Germinal center (tissue), 1 donor: ENCODE data around the gene GPR26.

ENCODE experiments used
- DNase-seq: peaks from one replicate; pipeline ENCODE4 v3.0.0; 2012; ENCODE audit warnings: mixed read lengths, low spot score

GPR26 gene

GRCh38 chr10:123666318-123667236, at the start of gene GPR26:
TSS of gene GPR26 (plus strand) at chr10:123666355. CDS start at chr10:123666408, 53 bp downstream.
- DNase-seq, result no peak

GRCh38 chr10:123618224-123618623, 47.9 kb upstream of the GPR26 start:
- DNase-seq, result no peak

GRCh38 chr10:123619067-123619855, 46.9 kb upstream of the GPR26 start:
- no peak for DNase-seq

GRCh38 chr10:123620621-123621020, 45.5 kb upstream of the GPR26 start:
- DNase-seq, result no peak

GRCh38 chr10:123621492-123621891, 44.7 kb upstream of the GPR26 start:
- no peak for DNase-seq

- DNase-seq, result no peak
Measured at GRCh38 chr10:123621916-123622315, 44.2 kb upstream of the GPR26 start.

- no peak for DNase-seq
Measured at GRCh38 chr10:123622381-123622780, 43.8 kb upstream of the GPR26 start.

GRCh38 chr10:123624086-123624485, 42.1 kb upstream of the GPR26 start:
- DNase-seq, result no peak

- DNase-seq, result no peak
Measured at GRCh38 chr10:123633106-123633505, 33.0 kb upstream of the GPR26 start.

GRCh38 chr10:123633636-123634035, 32.5 kb upstream of the GPR26 start:
- no peak for DNase-seq

- DNase-seq, result no peak
Measured at GRCh38 chr10:123634221-123634620, 31.9 kb upstream of the GPR26 start.

GRCh38 chr10:123635131-123635530, 31.0 kb upstream of the GPR26 start:
- DNase-seq, result no peak

- no peak for DNase-seq
Measured at GRCh38 chr10:123635745-123636144, 30.4 kb upstream of the GPR26 start.

GRCh38 chr10:123636598-123637325, 29.4 kb upstream of the GPR26 start:
- no peak for DNase-seq

- DNase-seq, result no peak
Measured at GRCh38 chr10:123637326-123637880, 28.8 kb upstream of the GPR26 start.

GRCh38 chr10:123639131-123639530, 27.0 kb upstream of the GPR26 start:
- no peak for DNase-seq

- no peak for DNase-seq
Measured at GRCh38 chr10:123640016-123640535, 26.1 kb upstream of the GPR26 start.

GRCh38 chr10:123642293-123642692, 23.9 kb upstream of the GPR26 start:
- DNase-seq, result no peak

GRCh38 chr10:123642697-123643096, 23.5 kb upstream of the GPR26 start:
- no peak for DNase-seq

GRCh38 chr10:123643315-123643714, 22.8 kb upstream of the GPR26 start:
- no peak for DNase-seq

GRCh38 chr10:123645016-123645415, 21.1 kb upstream of the GPR26 start:
- no peak for DNase-seq

- DNase-seq, result no peak
Measured at GRCh38 chr10:123645615-123646014, 20.5 kb upstream of the GPR26 start.
